Breast epithelium (tissue), 3 donors: ENCODE results near the gene BOD1L1.

Experiments
- POLR2A ChIP-seq: fragments of 450-650 bp; IDR thresholded peaks from one replicate; pipeline ENCODE4 v1.6.1; 2016; ENCODE audit warnings: antibody characterized with exemption, mild to moderate bottlenecking, moderate library complexity
- POLR2AphosphoS5 ChIP-seq, 3 donors: sonication (generic); formaldehyde crosslinking; IDR thresholded peaks; one replicate each; pipeline ENCODE4 v1.6.1; 2017; ENCODE audit warnings: antibody characterized with exemption in 3 of 3
- TF ChIP-seq, protein P1 (sequence below), 3 donors: fragments of 450-650 bp; IDR thresholded peaks; one replicate each; pipeline ENCODE4 v1.5.1; 2016 to 2017; ENCODE audit warnings: antibody characterized with exemption in 3 of 3, mild to moderate bottlenecking in 3 of 3, moderate library complexity in 3 of 3

DNA sequence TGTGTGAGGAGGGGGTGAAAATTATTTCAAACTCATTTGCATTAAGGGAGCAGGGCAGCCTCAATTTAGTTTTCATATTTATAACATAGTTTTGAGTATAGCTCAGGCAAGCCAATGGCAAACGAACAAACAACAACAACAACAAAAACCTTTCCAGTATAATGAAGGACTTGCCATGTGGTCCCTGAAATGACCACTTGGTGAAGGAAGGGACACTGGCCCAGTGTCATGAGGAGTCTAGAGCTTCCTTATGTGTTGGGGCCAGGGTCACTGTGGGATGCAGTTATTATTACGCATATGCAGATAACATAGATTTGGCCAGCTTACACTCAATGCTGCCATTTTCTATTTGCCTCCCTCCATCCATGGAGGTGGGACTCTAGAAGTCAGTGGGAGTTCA lies 106.5 kb downstream of the BOD1L1 start:
- no peak for TF ChIP-seq POLR2A
- TF ChIP-seq, protein P1, sequence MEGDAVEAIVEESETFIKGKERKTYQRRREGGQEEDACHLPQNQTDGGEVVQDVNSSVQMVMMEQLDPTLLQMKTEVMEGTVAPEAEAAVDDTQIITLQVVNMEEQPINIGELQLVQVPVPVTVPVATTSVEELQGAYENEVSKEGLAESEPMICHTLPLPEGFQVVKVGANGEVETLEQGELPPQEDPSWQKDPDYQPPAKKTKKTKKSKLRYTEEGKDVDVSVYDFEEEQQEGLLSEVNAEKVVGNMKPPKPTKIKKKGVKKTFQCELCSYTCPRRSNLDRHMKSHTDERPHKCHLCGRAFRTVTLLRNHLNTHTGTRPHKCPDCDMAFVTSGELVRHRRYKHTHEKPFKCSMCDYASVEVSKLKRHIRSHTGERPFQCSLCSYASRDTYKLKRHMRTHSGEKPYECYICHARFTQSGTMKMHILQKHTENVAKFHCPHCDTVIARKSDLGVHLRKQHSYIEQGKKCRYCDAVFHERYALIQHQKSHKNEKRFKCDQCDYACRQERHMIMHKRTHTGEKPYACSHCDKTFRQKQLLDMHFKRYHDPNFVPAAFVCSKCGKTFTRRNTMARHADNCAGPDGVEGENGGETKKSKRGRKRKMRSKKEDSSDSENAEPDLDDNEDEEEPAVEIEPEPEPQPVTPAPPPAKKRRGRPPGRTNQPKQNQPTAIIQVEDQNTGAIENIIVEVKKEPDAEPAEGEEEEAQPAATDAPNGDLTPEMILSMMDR (IDR thresholded peaks at IDR 0.05), result no peak
- TF ChIP-seq POLR2AphosphoS5 (IDR thresholded peaks at IDR 0.05), result no peak
